NCI-H1694 treated with DMSO at 0.1 percent for 48 hours (cell line): ENCODE data around the gene CSPG4.
"Not testable (repeated sequence)": the region's sequence is repeated elsewhere in the genome, so short reads cannot be mapped to it uniquely, and the experiment has no call there.

ENCODE experiments used
- DNase-seq: peaks from one replicate; lab custom pipeline; 2025; lab: John Stamatoyannopoulos, UW

Gene CSPG4

DNA sequence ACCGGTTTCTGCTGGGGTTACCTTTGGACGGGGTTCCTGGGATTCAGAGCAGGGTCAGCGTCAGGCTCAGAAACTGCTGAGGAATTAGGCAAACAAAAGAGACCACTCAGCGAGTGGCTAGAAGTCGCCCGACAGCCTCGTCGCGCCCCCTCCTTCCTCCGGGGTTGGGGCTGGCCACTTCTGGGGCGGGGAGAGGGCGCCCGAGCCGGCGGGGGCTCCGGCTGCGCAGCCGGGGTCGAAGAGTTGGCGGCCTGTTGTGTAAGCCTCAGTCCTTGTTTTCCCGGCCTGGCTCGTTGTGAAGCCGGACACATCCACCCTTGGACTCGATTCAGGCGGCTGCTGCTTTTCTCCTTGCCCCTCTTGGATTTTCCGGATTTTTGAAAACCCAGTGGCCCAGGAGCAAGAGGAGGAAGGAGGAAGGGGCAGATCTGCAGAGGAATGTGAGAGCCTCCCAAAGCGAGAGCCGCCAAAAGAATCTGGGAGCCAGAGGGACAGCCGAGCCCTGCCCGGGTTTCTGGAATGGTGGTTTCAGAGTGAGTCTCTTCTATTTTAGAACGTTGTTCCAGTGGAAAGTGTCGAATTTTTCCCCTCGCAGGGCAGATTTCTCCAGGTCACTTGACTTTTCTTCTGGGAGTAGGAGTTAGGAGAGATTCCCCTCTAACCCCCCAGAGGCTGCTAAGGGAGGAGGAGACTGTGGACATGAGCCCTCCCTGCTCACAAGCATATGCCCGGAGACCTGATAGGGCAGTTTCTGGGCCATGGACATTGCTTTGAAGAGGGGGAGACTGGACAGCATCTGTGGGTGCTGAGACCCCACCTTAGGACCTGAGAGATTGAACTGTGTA is 64.3 kb downstream of the CSPG4 start:
- no peak for DNase-seq

DNA sequence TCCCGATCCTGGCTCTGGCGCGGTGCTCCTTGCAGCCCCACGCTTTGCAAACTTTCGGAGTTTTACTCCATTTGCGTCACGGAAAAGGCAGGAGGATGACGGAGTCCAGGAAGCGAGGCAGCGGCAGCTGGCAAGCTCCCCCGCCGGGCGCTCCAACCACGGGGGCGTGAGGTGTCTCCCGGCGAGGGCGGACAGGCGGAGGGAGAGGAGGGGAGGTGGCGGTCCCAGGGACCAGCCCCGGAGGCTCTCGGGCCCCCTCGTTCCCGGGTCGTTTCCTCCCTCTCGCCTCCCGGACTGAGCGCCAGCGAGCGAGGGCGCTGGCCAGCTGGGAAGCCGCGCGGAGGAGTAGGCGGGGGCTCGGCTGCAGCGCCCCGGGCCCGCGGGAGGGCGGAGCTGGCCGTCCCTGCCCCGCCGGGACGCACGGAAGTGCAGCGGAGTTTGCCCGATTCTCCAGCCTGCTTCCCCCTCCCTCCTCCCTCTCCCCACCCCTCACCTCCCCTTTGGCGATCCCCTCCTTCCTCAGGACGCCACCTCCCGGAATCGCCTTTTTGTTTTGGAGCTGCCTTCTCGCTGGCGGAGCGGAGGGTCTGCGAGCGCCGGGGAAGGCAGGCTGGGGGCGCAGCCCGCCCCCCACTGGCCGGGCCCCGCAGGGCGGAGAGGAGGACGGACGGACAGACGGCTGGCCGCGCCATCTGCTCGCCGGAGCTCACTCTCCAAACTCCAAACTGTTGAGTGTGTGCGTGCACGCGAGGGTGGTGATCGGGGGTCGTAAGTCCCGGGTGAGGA is 65.1 kb downstream of the CSPG4 start, which contains the start of gene SNX33:
Gene SNX33, plus strand, starts transcription at position 543 of the 786 bp plus-strand sequence. CDS start 1,191 bp downstream, outside the sequence.
- DNase-seq: peak; percentile 23

DNA sequence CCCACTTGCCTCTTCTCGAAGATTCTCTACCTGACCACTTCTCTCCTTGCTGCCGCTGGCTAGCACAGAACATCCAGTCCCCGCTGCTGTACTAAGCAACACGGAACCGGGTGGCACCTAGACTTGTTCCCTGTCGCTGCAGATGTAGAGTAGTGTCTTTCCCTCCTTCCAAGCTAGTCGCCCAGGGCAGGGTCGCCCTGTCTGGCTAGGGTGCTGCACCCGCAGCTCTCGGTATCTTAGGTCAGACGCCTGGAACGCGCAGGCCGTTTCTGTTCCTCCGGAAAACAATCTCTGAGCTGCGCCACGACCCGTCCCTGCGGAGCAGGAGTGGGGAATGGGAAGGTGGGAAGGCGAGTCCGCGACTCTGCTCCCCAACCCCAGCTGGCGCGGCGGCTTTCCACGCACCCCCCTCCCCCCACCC is 65.7 kb downstream of the CSPG4 start:
- no peak for DNase-seq

DNA sequence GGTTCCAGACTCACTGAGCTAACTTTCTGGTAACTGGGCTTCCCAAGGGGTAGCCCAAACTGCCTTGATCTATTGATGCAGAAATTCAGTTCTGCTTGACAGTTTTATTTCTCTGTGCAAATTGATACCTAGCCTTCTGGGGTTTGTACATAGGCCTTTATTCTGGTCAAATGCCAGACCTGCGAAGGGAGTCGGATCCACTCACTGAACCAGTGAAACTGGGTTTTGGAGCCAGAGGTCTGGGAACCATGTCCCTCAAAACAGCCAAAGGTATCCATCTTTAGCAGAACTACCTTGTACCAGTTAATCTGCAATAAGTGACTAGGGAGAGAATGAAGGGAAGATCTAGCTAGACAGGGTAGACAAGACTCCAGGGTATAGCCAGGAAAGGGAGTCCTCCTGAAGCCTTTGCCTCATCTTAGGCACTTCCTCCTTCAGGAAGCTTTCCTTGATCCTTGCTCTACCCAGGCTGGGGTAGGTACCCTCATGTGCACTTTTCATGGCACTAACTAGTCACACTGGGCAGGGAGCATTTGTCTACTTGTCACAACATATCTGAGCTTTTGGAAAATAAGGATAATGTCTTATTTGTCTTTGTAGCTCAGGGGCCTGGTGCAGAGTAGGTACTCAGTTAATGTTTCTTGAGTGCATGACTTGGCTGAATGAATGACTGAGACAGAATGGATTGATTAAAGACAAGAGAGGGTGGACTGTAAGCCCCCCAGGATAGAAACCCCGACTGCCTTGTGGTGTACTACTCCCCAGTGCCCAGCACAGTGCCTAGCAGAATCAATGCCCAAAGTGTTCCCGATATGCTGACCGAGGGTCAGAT is 66.3 kb downstream of the CSPG4 start:
- DNase-seq: no peak

DNA sequence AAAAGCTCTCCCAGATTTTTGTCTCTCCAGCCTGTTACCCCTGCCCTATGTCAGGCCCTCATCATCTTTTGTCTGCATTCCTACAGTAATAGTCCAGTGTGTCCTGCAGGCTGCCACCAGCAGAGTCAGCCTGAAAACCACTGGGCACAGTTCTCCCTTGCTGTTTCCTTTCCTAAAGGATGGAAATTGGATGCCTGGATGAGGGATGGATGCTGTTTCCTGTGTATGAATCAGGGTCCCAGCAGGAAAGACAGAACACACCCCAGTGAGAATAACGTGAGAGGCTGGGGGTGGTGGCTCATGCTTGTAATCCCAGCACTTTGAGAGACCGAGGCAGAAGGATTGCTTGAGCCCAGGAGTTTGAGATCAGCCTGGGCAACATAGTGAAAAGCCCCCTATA is 68.3 kb downstream of the CSPG4 start:
- DNase-seq: no peak

DNA sequence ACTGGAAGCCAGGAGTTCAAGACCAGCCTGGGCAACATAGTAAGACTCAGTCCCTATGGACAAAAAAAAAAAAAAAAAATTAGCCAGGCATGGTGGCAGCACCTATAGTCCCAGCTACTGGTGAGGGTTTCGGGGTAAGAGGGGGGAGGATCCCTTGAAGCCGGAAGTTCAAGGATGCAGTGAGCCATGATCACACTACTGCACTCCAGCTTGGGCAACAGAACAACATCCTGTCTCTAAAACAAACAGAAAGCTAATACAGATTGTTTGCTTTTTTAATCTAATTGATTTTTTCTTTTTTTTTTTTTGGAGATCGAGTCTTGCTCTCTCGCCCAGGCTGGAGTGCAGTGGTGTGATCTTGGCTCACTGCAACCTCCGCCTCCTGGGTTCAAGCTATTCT is 71.0 kb downstream of the CSPG4 start:
- no peak for DNase-seq

DNA sequence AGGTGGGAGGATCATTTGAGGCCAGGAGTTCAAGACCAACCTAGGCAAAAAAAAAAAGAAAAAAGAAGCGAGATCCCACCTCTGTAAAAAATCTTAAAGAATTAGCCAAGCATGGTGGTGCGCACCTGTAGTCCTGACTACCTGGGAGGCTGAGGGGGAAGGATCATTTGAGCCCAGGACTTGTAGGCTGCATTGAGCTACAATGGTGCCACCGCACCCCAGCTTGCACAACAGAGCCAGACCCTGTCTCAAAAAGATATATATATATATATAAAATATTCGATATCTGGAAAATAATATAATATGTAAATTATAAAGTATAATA is 71.5 kb downstream of the CSPG4 start:
- no peak for DNase-seq

DNA sequence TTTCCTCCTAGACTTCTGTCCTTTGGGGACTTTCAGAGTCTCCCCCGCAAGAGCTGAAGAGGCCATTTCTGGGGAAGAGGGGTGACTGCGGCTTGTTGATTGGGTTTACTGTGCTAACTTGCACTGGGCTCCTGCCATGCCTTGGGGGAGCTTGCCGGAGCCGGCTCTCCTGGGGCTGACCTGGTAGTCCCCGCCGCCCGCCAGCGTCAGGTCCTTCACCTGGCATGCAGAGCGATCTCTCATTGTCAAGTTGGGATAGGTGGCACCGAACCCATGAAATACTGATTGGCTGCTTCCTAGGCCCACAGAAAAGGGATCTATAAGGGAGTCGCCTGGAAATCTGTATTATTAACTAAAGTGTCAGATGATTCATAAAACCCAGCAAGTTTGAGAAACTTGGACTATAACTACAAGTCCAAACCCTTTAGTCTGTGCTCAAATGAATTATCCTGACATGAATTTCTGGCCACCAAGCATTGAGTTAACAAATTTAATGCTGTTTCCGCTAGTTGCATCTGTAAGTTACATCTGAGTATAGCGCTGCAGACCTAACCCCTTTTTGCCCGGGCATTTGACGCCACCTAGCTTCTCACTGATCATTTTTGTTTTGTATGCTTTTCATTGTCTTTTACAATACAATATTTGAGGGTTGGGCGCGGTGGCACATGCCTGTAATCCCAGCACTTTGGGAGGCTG is 72.0 kb downstream of the CSPG4 start:
- DNase-seq: peak; percentile 62

DNA sequence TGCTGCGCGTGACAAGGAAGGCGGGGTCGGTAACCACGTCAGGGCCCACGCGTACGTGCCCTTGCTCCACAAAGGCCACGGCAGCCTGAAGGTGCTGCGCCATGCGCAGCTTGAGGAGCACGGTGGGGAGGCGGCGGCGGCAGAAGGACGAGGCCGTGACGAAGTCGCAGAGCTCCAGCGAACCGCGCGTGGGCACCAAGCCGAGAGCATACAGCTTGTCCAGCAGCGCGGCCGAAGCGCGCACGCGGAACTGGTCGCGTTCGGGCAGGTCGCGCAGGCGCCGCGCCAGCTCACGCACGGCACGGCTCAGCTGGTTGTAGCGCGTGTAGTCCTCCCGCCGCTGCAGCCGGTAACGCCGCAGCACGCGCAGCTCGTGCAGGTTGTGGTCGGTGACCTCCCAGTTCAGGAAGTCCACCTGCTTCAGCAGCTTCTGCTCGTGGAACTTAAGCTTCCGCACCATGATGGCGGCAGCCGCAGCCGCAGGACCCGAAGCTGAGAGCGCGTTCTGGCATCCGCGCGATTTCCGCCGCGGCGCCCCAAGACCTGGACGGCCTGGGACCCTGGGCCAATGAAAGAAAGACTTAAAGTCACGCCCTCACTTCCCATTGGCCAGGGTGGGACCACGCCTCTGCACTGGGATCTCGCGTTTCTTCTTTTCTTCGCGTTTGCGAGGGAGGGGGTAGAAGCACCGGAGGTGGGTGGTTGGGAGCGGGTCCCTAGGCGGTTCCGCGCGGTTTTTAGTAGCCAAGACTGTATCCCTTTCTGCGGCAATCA is 72.8 kb downstream of the CSPG4 start, which contains the start of gene IMP3:
Gene IMP3, minus strand, starts transcription at position 516 of the 774 bp plus-strand sequence. Its CDS starts 56 bp downstream, at position 460.
- peak; percentile 94 for DNase-seq

DNA sequence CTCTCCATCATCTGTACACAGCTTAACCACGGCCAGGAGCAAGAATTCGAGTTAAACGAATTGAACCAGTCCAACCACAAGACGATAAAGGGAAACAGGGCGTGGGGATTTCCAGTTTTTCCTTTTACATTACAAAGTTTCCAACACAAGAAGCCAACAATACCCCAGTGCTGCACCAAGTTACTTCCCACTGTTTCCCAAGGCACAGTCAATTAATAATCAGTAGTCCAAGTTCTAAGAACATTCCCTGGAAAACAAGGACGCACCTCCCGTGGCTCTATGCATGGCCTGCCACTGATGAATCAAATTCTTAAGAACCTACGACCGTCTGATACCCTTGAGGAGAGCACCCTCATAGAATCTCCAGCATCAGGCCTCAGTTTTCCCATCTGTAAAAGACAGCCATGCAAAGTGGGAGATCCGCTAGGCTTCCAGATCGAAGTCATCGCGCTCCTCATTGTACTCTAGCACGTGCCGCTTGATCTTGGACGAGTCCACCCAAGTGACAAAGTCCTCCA is 73.4 kb downstream of the CSPG4 start:
- no peak for DNase-seq

DNA sequence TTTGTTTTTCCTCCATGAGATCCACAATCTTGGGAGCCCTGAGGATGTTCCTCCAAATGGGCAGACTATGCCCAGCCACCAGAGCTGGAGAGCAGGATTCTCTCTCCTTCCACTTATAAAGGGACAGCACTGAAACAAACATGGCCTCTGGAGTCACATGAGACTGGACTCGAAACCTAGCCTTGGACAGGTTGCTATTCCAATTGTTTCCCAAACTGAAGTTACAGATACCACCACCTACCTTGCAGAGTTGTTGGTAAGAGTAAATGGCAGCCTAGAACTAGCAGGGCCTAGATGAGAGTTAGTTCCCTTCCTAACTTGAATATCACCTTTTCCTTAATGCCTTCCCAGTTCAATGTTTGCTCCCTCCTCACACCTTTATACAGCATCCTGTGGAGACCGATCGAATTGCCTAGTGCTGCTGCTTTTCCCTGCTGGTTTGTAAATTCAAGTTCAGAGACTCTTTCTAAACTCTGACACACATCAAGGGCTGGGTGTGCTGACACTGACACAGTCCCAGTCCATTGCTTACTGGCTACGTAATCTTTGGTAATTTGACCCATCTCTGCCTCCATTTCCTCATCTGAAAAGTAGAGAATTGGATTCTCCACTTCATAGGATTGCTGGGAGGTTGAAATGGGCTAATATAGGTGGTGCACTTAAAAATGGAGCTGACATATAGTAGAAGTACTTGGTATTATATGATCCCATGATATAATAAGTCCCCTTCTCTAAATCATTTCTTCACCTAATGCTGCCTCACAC is 75.2 kb downstream of the CSPG4 start:
- DNase-seq: no peak

DNA sequence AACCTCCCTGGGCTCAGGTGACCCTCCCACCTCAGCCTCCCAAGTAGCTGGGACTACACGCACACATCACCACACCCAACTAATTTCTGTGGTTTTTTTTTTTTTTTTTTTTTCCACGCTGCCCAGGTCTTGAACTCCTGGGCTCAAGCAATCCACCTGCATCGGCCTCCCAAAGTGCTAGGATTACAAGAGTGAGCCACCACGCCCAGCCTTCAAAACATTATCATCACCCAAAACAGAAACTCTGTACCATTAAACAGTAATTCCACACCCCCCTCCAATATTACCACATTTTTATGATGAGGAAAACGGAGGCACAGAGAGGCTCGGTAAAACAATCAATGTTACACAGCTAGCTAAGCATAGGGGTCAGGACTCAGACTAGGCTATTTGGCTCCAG is 76.6 kb downstream of the CSPG4 start:
- no peak for DNase-seq

DNA sequence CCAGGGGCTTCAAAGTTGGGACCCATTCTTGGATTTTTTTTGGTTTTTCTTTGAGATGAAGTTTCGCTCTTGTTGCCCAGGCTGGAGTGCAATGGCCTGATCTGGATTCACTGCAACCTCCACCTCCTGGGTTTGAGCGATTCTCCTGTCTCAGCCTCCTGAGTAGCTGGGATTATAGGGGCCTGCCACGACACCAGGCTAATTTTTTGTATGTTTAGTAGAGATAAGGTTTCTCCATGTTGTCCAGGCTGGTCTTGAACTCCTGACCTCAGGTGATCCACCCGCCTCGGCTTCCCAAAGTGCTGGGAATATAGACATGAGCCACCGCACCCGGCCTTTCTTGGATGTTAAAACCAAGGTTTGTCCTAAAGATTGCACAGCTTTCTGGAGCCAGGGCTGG is 78.7 kb downstream of the CSPG4 start:
- not testable (repeated sequence) for DNase-seq

DNA sequence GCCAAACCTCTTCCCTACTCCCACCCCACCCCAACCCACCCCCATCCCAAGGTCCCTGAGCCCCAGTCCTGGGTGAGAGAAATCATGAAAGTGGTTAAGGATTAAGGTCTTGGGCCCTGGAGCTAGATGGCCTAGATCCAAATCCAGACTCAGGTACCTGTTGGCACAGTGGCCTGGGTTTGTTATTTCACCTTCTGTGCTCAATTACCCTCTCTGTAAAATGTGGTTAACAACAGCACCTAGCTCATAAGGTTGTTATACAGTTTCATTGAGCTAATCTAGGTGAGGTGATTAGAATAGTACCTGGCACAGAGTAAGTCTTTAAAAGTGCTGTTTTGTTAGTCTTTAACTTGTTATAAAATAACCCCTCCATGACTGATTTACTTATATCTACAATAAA is 80.7 kb downstream of the CSPG4 start:
- no peak for DNase-seq

DNA sequence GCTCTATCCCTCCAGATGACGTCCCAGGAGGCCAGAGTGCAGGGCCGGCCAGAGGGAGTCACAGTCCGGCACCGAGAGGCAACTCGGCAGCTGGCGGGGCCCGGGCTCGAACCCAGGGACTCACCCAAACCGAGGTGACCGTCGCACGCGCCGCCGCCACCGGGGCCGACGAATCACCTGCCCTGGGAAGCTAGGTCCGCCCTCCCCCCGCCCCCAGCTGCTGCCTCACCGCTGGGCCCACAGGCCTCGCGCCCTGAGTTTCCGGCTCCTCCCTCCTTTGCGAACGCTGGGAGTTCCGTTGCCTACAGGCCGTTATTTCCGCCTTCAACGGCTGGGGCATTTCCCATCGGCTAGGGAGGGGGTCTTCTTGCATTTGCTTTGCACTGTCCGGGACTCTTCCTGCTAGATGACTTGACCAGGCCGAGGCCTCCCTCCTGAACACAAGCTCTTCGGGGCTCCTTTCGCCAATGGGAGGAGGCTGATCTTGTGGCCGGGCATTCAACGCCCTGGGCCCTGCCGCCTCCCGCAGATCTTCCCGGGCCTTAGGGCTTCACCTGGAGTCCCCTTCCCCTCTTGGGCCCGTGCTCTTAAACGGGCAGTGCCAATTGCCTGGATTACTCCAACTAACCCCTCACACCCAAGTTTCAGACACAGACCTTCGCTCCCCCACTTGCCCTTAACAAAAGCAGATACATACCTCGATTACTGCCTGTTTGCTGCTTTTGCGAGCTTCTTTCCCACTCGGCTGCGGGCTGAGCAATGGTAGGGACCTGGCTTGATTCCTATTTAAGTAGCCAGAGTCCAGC is 86.9 kb downstream of the CSPG4 start, which contains the start of gene SNUPN:
Gene SNUPN, minus strand, starts transcription at position 184 of the 806 bp plus-strand sequence. CDS start 4,674 bp downstream, outside the sequence.
- peak; percentile 75 for DNase-seq
